ENCODE data around the gene RNF225. TPM values are rescaled to one million over a fixed set of nuclear protein-coding genes. Genes with fewer than 3 reads are reported as not detected.
"Not testable (repeated sequence)": the region's sequence is repeated elsewhere in the genome, so short reads cannot be mapped to it uniquely, and the experiment has no call there.

RNF225 gene
- polyA plus RNA-seq, 12 donors, result 0.57 TPM; not detected in 11

GRCh38 chr19:58407658-58408151 is 12.2 kb downstream of the RNF225 start:
- no peak for DNase-seq

GRCh38 chr19:58408152-58409009 is 12.9 kb downstream of the RNF225 start, which contains the start of gene ZNF584:
Gene ZNF584 (plus strand): TSS chr19:58408649. CDS start chr19:58409148, 499 bp downstream.
- DNase-seq, result peak; percentile 94

GRCh38 chr19:58409010-58409790 is 13.7 kb downstream of the RNF225 start:
- DNase-seq, result no peak

- no peak for DNase-seq
Measured at GRCh38 chr19:58416604-58417003, 21.1 kb downstream of the RNF225 start.

- DNase-seq, result no peak
Measured at GRCh38 chr19:58417071-58417470, 21.6 kb downstream of the RNF225 start.

- no peak for DNase-seq
Measured at GRCh38 chr19:58428617-58429016, 33.2 kb downstream of the RNF225 start.

GRCh38 chr19:58429745-58430144 is 34.3 kb downstream of the RNF225 start:
- DNase-seq, result no peak

GRCh38 chr19:58434217-58434616 is 38.8 kb downstream of the RNF225 start:
- no peak for DNase-seq

GRCh38 chr19:58439576-58440554 is 44.4 kb downstream of the RNF225 start, which contains the start of gene ZNF132:
Gene ZNF132 (minus strand): TSS chr19:58440153. CDS start chr19:58439821, 332 bp downstream.
- DNase-seq, result peak; percentile 99

- peak; percentile 15 for DNase-seq
Measured at GRCh38 chr19:58440556-58440955, 45.1 kb downstream of the RNF225 start.

- DNase-seq, result not testable (repeated sequence)
Measured at GRCh38 chr19:58442986-58443385, 47.5 kb downstream of the RNF225 start.

Other genes starting within 250 kb of the RNF225 start
- 10 to 100 TPM in 11 of 12 donors, not detected in 1; 10.5 to 14.9 (median 13.2) TPM for gene ZNF329, start 244.9 kb upstream of the RNF225 start, polyA plus RNA-seq (ENCODE audit: insufficient read length in 12 of 12)
- 10 to 100 TPM in 4 of 12 donors, 1 to 10 TPM in 7, not detected in 1; 7.6 to 21.2 (median 9.4) TPM for gene ZNF274, start 212.6 kb upstream of the RNF225 start, polyA plus RNA-seq (ENCODE audit: insufficient read length in 12 of 12)
- 10 to 100 TPM in 11 of 12 donors, not detected in 1; 13.0 to 24.3 (median 16.1) TPM for gene ZNF544, start 166.7 kb upstream of the RNF225 start, polyA plus RNA-seq (ENCODE audit: insufficient read length in 12 of 12)
- 1 to 10 TPM in 11 of 12 donors, not detected in 1; 4.0 to 7.0 (median 5.6) TPM for gene ZNF8, start 116.7 kb upstream of the RNF225 start, polyA plus RNA-seq (ENCODE audit: insufficient read length in 12 of 12)
- 10 to 100 TPM in 11 of 12 donors, not detected in 1; 25.9 to 51.7 (median 28.4) TPM for gene ERVK3-1, start 90.3 kb upstream of the RNF225 start, polyA plus RNA-seq (ENCODE audit: insufficient read length in 12 of 12)
- gene ZSCAN22, start 68.7 kb upstream of the RNF225 start, polyA plus RNA-seq (ENCODE audit: insufficient read length in 12 of 12), result 1 to 10 TPM in 10 of 12 donors, not detected in 2; 2.6 to 4.0 (median 3.1) TPM
- 1 to 10 TPM in 10 of 12 donors, not detected in 2; 2.3 to 6.0 (median 2.9) TPM for gene A1BG, start 42.2 kb upstream of the RNF225 start, polyA plus RNA-seq (ENCODE audit: insufficient read length in 12 of 12)
- gene ZNF497, start 32.9 kb upstream of the RNF225 start, polyA plus RNA-seq (ENCODE audit: insufficient read length in 12 of 12), result 1 to 10 TPM in 10 of 12 donors, not detected in 2; 1.6 to 3.0 (median 1.9) TPM
- 1 to 10 TPM in 8 of 12 donors, under 1 TPM in 3, not detected in 1; 0.65 to 8.8 (median 1.2) TPM for gene ZNF837, start 14.6 kb upstream of the RNF225 start, polyA plus RNA-seq (ENCODE audit: insufficient read length in 12 of 12)
- 1,000 to 10,000 TPM in 9 of 12 donors, 100 to 1,000 TPM in 2, not detected in 1; 942 to 1,724 (median 1,496) TPM for gene RPS5, start 8.4 kb upstream of the RNF225 start, polyA plus RNA-seq (ENCODE audit: insufficient read length in 12 of 12)
- gene ZNF584, start 13.0 kb downstream of the RNF225 start, polyA plus RNA-seq (ENCODE audit: insufficient read length in 12 of 12), result 1 to 10 TPM in 10 of 12 donors, not detected in 2; 4.6 to 7.0 (median 5.9) TPM
- gene ZNF132, start 44.5 kb downstream of the RNF225 start, polyA plus RNA-seq (ENCODE audit: insufficient read length in 12 of 12), result 1 to 10 TPM in 11 of 12 donors, not detected in 1; 3.4 to 6.5 (median 5.3) TPM
- gene ZNF324B, start 56.0 kb downstream of the RNF225 start, polyA plus RNA-seq (ENCODE audit: insufficient read length in 12 of 12), result 1 to 10 TPM in 10 of 12 donors, not detected in 2; 2.3 to 4.4 (median 3.1) TPM
- 10 to 100 TPM in 1 of 12 donors, 1 to 10 TPM in 10, not detected in 1; 3.8 to 11.7 (median 4.6) TPM for gene ZNF324, start 71.4 kb downstream of the RNF225 start, polyA plus RNA-seq (ENCODE audit: insufficient read length in 12 of 12)
- gene ZNF446, start 80.7 kb downstream of the RNF225 start, polyA plus RNA-seq (ENCODE audit: insufficient read length in 12 of 12), result 10 to 100 TPM in 1 of 12 donors, 1 to 10 TPM in 10, not detected in 1; 4.8 to 10.4 (median 6.8) TPM
- 1 to 10 TPM in 10 of 12 donors, not detected in 2; 2.0 to 4.1 (median 3.8) TPM for gene SLC27A5, start 116.3 kb downstream of the RNF225 start, polyA plus RNA-seq (ENCODE audit: insufficient read length in 12 of 12)
- gene ZBTB45, start 124.2 kb downstream of the RNF225 start, polyA plus RNA-seq (ENCODE audit: insufficient read length in 12 of 12), result 10 to 100 TPM in 2 of 12 donors, 1 to 10 TPM in 9, not detected in 1; 5.3 to 13.3 (median 8.3) TPM
- gene TRIM28, start 148.4 kb downstream of the RNF225 start, polyA plus RNA-seq (ENCODE audit: insufficient read length in 12 of 12), result 100 to 1,000 TPM in 11 of 12 donors, not detected in 1; 218 to 448 (median 333) TPM
- gene CHMP2A, start 159.4 kb downstream of the RNF225 start, polyA plus RNA-seq (ENCODE audit: insufficient read length in 12 of 12), result 100 to 1,000 TPM in 1 of 12 donors, 10 to 100 TPM in 10, not detected in 1; 63.8 to 111 (median 69.9) TPM
- 10 to 100 TPM in 11 of 12 donors, not detected in 1; 49.2 to 72.5 (median 64.6) TPM for gene UBE2M, start 163.0 kb downstream of the RNF225 start, polyA plus RNA-seq (ENCODE audit: insufficient read length in 12 of 12)
- gene MZF1, start 177.7 kb downstream of the RNF225 start, polyA plus RNA-seq (ENCODE audit: insufficient read length in 12 of 12), result 10 to 100 TPM in 10 of 12 donors, 1 to 10 TPM in 1, not detected in 1; 9.5 to 38.1 (median 13.8) TPM